Adrenal gland (tissue), 19 donors: ENCODE results near the gene PAXIP1. TPM values are rescaled to one million over a fixed set of nuclear protein-coding genes. Genes with fewer than 3 reads are reported as not detected.

ENCODE experiments used
- DNase-seq, 7 donors: peaks; one replicate each; pipeline ENCODE4 v3.0.0-alpha.2; 2019 to 2020
- H3K27ac ChIP-seq, 5 donors: fragments of 200-600 bp; sonication (generic) in 4 of 5; 1 replicate in 3 of 5; 2 replicates in 2 of 5; pipeline versions ENCODE4 v1.5.1 to v1.8.0; 2016 to 2020; ENCODE audit warnings: mild to moderate bottlenecking in 1 of 5
- H3K27me3 ChIP-seq: fragments of 200-600 bp; 2 replicates; pipeline ENCODE4 v1.8.0; 2021
- H3K36me3 ChIP-seq, 2 donors: fragments of 200-600 bp; replicated peaks in 1 of 2; 1 replicate in 1 of 2; 2 replicates in 1 of 2; pipeline versions ENCODE4 v1.5.1 to v1.8.0; 2018 to 2022
- H3K4me1 ChIP-seq, 2 donors: fragments of 200-600 bp; replicated peaks in 1 of 2; 1 replicate in 1 of 2; 2 replicates in 1 of 2; pipeline versions ENCODE4 v1.5.1 to v1.8.0; 2018 to 2021
- H3K4me3 ChIP-seq, 4 donors: fragments of 200-600 bp; sonication (generic) in 3 of 4; one replicate each; pipeline ENCODE4 v1.5.1; 2016 to 2018
- H3K9me3 ChIP-seq, 3 donors: fragments of 200-600 bp; sonication (generic) in 1 of 3; replicated peaks in 1 of 3; 1 replicate in 2 of 3; 2 replicates in 1 of 3; pipeline versions ENCODE4 v1.5.1 to v1.8.0; 2016 to 2021
- CTCF ChIP-seq, 6 experiments: fragments of 450-650 bp in 4 of 6; fragments of 200-600 bp in 2 of 6; sonication (generic) in 1 of 6; IDR thresholded peaks; 1 replicate in 5 of 6; 2 replicates in 1 of 6; pipeline versions ENCODE4 v1.5.1 to v1.8.0; 2016 to 2021; ENCODE audit warnings: antibody characterized with exemption in 6 of 6, mild to moderate bottlenecking in 2 of 6, moderate library complexity in 1 of 6
- POLR2A ChIP-seq, 2 donors: fragments of 450-650 bp; IDR thresholded peaks; one replicate each; pipeline ENCODE4 v1.6.1; 2017; ENCODE audit warnings: antibody characterized with exemption in 2 of 2, mild to moderate bottlenecking in 2 of 2, moderate library complexity in 1 of 2
- WGBS, 4 donors: extraction: QIAGEN DNeasy Blood & Tissue Kit in 2 of 4; methylation state at CpG; one replicate each; pipeline versions ENCODE4 v1.1.5 to v1.1.7; 2013 to 2017; 5-methylcytosine and 5-hydroxymethylcytosine counted together
- intact Hi-C, 2 donors: fragments of 100-400 bp; cut with DNase I; formaldehyde crosslinking; loops; one replicate each; pipeline versions ENCODE4 v1.14.1 to v1.15.0; 2022 to 2023
- long read RNA-seq, 10 donors: library from polyadenylated mRNA in 3 of 10; unstranded in 2 of 10; stranded (forward) in 1 of 10; transcript quantifications; one replicate each; pipeline ENCODE4 v2.0.0 and lab custom pipeline, GENCODE V29; 2021 to 2026
- polyA plus RNA-seq, 3 donors: library from polyadenylated mRNA; stranded (reverse); fragments of 200-250 nt in 2 of 3; fragments of 350-450 nt in 1 of 3; fragmentation: Illumina TruSeq in 1 of 3; extraction: RNeasy Lipid Tissue Mini Kit (QIAGEN cat#74804) in 1 of 3; gene quantifications; one replicate each; pipeline ENCODE4 v1.2.3, GENCODE V29; 2013 to 2014
- total RNA-seq, 9 donors: library from RNA; depleted of rRNA in 4 of 9; stranded (reverse); fragments of >200 nt in 4 of 9; fragments of 120-200 nt in 1 of 9; fragmentation: NEBNext Ultra II Directional in 1 of 9; extraction: Animal tissue kit (Norgen Biotek cat#: 25700) in 1 of 9; gene quantifications; one replicate each; pipeline versions ENCODE4 v1.1.0 to v1.2.4, GENCODE V29; 2013 to 2023
- donor health status: healthy with polysubstance abuse.
- donor health status: Bipolar disorder and iron deficiency.
- donor health status: DM: yes; HTN: yes; CAD: no.
- donor health status: DM: no; HTN: no; CAD: no.
- donor health status: DM: no; HTN: no; CAD: no.
- donor health status: DM: yes; HTN: yes; CAD: no.

The PAXIP1 gene
- total RNA-seq: 10 to 100 TPM in 2 of 9 donors, 1 to 10 TPM in 7; 6.2 to 11.7 (median 8.8) TPM
- polyA plus RNA-seq: 1 to 10 TPM; 4.1 to 7.8 (median 6.6) TPM
- long read RNA-seq, donor 1, partial matches to known transcripts: 8 of 8 reads
- long read RNA-seq, donor 1, other reads (novel, unspliced or antisense): 0 of 8 reads
- long read RNA-seq, donor 2: 0 reads
- long read RNA-seq, donor 3: 0 reads
- long read RNA-seq, donor 4, partial matches to known transcripts: 1 of 1 reads
- long read RNA-seq, donor 4, other reads (novel, unspliced or antisense): 0 of 1 reads
- long read RNA-seq, donor 5, transcript PAXIP1-201 (21 exons, 3,711 nt): major isoform, 5 of 11 reads
- long read RNA-seq, donor 5, partial matches to known transcripts: 3 of 11 reads
- long read RNA-seq, donor 5, other reads (novel, unspliced or antisense): 3 of 11 reads
- long read RNA-seq, donor 6, partial matches to known transcripts: 3 of 4 reads
- long read RNA-seq, donor 6, other reads (novel, unspliced or antisense): 1 of 4 reads
- long read RNA-seq, donor 7: 0 reads
- long read RNA-seq, donor 8: 0 reads
- long read RNA-seq, donor 9: 0 reads
- long read RNA-seq, donor 10: 0 reads

DNA sequence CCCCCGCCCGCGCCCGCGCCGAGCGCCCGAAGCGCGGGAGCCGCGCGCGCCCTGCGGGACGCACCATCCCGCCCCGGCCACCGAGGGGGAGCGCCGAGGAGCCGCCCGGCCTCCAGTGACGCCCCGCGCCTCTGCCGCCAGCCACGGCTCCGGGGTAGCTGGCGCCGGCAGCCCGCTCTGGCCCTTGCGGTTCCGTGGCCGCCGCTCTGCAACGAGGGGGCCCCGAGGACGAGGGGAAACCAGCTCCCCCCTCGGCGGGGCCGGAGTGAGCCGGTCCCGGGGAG, at the start of gene PAXIP1:
TSS of gene PAXIP1 (minus strand) at position 33 of the 284 bp plus-strand sequence. CDS start 195 bp downstream, outside the sequence.
- H3K9me3 ChIP-seq: no peaks in the 10 kb centered on the region
- peaks cover 13 to 19% of the 10 kb centered on the region in 2 donors for H3K4me1 ChIP-seq
- 0 to 1% (median 1%) methylated on average over 5 to 34 of the region's 44 CpGs; no CpG with 5 or more reads in 1 of the 4 donors for WGBS, 4 donors
- H3K4me3 ChIP-seq: peak within 1 kb of the TSS; percentile 51 to 98 (median 64)
- peak in 1 of 7 donors; percentile 58 for DNase-seq
- intact Hi-C loops: no loop called here
- peak within 1 kb of the TSS; percentile 47 to 93 (median 89) for H3K27ac ChIP-seq
- peaks cover 0 to 1% of the 10 kb centered on the region in 2 donors for H3K36me3 ChIP-seq
- no peak for TF ChIP-seq POLR2A (IDR thresholded peaks at IDR 0.05)
- TF ChIP-seq CTCF (IDR thresholded peaks at IDR 0.05): peak in 2 of 6 experiments; percentile 31 to 52
- H3K27me3 ChIP-seq: no peaks in the 10 kb centered on the region

DNA sequence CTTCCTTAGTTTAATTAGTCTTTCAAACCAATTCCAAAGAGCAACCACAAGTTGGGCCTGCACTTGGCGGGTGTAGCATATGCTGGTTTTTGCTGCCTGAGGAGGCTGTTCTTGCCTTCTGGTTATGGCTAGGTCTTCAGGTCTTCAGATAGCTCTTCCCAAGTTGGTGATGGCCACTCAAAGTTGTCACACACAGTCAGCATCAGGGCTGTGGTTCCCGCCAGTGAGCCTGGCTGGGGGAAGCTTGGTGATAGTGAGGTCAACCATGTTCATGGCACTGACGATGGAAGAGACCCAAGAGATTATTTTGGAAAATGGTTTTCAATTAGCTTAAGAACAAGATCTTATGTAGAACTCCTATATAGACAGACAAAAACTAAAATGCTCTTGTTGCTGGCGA, 48.4 kb upstream of the PAXIP1 start:
- TF ChIP-seq CTCF (IDR thresholded peaks at IDR 0.05) (no peak), POLR2A (IDR thresholded peaks at IDR 0.05) (no peak)
- intact Hi-C loops: no loop called here
- Histone ChIP-seq H3K4me3 (no peak overlapping the region), H3K9me3 (no peaks in the 10 kb centered on the region), H3K27me3 (no peaks in the 10 kb centered on the region), H3K36me3 (no peaks in the 10 kb centered on the region), H3K4me1 (no peaks in the 10 kb centered on the region), H3K27ac (no peak overlapping the region)
- WGBS, 4 donors: 77 to 94% (median 87%) methylated on average over 4 of the region's 4 CpGs
- DNase-seq: no peak

DNA sequence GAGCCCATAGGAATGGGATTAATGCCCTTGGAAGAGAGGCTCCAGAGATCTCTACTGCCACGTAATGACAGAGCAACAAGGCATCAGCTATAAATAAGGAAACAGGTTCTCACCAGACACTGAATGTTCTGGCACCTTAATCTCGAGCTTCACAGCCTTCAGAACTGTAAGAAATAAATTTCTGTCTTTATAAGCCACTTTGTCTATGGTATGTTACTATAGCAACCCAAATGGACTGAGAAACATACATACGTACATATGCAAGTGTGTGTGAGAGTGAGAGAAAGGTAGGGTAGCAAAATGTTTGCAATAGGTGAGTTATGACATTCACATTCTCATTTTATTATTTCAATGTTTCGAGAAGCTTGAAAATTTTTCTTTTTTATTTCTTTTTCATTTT, 45.1 kb upstream of the PAXIP1 start:
- 54 to 64% (median 62%) methylated on average over 4 of the region's 4 CpGs for WGBS, 4 donors
- intact Hi-C loops: no loop called here

More for the DNA sequence above, 45.1 kb upstream of the PAXIP1 start:
- no peaks in the 10 kb centered on the region for H3K4me1 ChIP-seq
- no peaks in the 10 kb centered on the region for H3K36me3 ChIP-seq
- no peak overlapping the region for H3K27ac ChIP-seq
- no peaks in the 10 kb centered on the region for H3K27me3 ChIP-seq
- no peak for DNase-seq
- no peak overlapping the region for H3K4me3 ChIP-seq
- TF ChIP-seq POLR2A (IDR thresholded peaks at IDR 0.05) (no peak), CTCF (IDR thresholded peaks at IDR 0.05) (no peak)
- H3K9me3 ChIP-seq: no peaks in the 10 kb centered on the region
